HK-2 (cell line): ENCODE data around the gene PEX5L.
"Not testable (repeated sequence)": the region's sequence is repeated elsewhere in the genome, so short reads cannot be mapped to it uniquely, and the experiment has no call there.

ENCODE experiments used
- DNase-seq: peaks from one replicate; pipeline ENCODE4 v3.0.0-alpha.2; 2018; ENCODE audit not compliant: unreplicated experiment

PEX5L gene

DNA sequence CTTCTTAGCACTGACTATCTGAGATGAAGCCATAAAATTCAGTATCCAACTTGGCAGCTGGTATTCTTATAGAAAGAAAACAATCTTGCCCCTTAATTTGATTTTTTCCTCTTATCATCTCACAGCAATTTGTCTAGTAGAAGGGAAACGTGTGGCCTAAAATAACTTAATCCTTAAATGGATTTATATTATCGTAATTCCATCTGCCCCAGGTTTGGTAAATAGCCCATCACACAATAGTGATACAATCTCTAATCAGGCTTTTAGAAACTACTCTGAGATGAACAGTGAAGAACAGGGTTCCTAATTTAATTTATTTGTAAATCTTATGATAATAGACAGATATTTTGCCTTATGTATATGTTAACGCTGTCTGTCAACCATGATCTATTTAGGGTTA, 24.8 kb downstream of the PEX5L start:
- no peak for DNase-seq

DNA sequence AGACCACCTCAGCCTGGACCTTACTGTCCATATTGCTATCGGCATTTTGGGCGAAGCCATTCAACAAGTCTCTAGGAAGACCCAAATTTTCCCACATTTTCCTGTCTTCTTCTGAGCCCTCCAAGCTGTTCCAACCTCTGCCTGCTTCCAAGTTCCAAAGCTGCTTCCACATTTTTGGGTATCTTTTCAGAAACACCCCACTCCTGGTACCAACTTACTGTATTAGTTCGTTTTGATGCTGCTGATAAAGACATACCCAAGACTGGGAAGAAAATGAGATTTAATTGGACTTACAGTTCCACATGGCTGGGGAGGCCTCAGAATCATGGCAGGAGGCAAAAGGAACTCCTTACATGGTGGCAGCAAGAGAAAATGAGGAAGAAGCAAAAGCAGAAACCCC, 28.4 kb downstream of the PEX5L start:
- DNase-seq = not testable (repeated sequence)

DNA sequence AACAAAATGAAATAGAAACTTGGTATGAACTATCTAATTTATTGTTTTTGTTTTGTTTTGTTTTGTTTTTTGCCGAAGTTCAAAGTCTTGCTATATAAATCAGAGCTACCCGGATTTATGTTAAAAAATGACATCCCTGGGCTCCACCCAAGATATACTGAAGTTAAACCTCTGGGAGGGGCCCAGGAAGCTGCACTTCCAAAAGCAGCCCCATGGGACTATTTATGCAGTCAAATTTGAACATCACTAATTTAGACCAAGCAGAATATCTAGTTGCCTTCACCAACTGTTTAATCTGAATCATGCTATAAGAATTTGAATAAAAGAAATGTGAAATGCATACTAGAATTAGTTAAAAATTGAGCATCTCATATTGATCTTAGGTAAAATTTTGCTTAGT, 32.2 kb downstream of the PEX5L start:
- no peak for DNase-seq

DNA sequence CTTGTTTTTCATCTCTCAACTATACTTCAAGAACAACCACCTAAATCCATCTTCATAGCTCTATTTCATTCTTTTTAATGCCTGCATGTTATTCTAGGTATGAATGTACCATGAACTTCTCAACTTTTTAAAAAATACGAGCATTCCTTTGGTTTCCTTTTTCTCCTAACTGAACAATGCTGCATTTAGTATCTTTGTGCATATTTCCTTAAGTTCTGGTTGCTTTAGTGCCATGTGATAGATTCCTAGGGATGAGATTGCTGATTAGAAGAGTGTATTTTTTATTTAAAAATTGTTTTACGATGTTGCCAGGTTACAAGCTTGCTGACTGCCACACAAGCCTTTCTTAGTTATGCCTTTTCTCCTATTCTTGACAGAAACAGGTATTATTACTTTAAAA, 34.7 kb downstream of the PEX5L start:
- no peak for DNase-seq

DNA sequence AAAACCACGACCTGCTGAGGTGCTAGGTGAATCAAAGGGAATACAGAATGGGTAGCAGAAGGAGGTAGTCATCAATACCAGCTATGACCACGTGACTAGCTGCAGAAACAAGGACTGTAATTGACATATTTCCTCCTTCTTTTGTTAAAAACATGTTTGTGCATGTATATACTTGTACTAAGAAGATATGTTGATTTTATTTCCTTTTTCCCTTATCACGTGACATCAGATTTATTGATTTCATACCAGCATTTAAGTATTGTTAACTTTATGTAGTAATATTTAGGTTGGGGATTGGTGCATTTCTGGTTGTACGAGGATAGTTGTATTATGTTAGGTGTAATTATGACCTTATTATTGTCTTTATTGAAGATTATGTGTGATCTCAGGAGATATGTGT, 36.2 kb downstream of the PEX5L start:
- DNase-seq = no peak

DNA sequence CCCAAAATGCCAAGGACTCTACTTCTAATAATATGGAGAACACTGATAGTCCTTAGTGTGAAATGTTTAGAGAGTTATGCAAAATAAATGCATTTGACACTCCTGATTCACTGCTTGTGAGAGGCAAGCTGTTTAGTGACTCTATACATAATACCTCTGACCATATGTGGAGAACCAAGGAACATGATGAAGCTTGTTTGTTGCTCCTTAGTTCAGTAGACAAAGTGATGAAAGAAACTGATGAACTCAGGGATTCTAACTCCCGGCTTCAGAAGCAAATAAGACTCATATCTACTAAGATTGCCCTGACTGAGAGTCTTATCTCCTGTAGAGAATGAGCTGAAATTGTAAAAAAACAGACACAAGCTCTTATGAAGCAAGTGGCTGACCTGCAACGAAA, 41.3 kb downstream of the PEX5L start:
- DNase-seq = no peak

DNA sequence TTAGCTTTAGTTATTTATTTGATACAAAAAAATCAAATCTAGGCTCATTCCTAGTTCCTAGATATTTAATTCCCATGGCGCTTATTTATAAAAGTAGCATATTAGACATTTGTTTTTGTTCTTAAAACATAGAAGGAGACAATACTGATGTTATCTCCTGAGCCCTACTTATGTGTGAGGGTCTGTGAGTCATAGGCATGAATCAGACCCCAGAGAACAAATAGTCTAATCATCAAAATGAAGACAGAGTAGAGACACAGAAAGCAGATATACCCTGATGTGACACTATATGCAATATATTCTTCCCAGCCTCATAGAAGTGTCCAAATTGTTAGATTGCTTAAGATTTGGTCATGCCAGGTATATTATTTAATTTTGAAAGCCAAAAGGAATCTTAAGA, 44.9 kb downstream of the PEX5L start:
- no peak for DNase-seq

DNA sequence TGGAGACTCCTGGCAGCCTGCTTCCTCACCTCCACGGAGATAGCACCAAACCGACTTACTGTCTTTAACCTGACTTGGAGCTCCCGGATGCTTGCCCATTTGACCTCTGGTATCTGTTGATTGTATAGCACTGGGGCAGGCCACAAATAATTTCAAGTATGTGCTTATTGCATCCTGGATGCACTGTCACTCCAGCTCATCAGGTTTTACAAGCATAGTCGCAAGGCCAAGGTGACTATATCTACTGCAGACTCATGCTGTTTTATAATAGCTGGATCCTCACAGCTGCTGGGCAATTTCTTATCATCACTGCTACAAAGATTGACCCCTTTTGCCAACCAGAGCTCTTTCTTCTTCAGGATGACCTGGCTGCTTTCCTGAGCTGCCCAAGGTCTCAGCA, 45.6 kb downstream of the PEX5L start:
- DNase-seq = no peak

DNA sequence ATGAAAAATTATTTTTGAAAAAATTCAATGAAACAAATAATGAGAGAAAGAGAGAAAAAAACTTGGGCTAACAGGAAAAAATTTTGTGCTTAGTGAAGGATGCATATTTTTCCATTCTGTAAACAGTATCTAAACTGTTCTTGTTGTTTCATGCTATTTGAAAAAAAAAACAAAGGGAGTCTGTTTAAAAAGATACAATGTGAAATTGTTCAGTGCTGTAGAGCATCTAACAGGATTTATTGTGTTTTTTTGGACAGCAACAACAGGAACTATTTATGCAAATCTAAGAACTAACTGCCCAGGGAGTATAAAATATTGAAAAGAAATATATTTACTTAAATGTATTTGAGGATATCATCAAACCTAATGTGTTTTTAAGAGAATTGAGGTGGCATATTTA, 55.1 kb downstream of the PEX5L start:
- DNase-seq = no peak

DNA sequence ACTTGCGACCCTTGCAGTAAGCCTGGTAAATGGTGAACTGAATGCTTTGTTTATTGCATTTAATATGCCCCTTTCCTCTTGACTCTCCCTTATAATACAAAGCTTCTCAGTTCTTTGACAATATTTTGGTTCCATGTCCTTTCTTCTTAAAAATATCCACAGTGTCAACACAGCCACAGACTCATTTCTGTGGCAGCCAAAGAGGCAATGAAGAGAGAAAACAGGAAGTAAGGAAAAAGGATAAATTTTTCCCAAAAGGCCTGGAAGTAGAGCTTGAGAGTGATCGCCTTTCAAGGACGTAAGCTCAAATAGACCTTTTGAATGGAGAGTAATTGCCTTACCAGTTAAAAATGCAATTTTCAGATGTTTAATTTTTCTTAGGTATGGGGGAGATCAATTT, 59.4 kb downstream of the PEX5L start:
- no peak for DNase-seq

DNA sequence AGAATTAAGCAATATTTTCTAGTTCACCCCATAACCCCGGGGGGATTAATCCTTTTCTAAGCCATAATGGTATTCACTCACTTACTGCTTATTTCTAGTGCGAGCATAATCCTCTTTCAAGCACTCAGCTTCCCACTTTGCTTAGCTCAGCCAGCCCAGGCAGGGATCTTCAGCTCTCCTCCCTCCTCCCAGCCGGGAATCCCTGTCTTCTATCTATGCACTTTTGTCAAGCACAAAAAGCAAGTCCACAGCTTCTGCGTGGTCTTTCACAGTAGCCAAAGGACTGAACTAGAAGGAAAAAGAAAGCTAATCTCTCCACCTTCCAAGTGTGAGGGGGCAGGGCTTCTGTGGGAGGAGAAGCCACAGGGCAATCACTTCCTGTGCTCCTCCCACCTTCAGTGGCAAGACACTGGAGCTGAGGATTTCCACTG, 62.8 kb downstream of the PEX5L start:
- no peak for DNase-seq

DNA sequence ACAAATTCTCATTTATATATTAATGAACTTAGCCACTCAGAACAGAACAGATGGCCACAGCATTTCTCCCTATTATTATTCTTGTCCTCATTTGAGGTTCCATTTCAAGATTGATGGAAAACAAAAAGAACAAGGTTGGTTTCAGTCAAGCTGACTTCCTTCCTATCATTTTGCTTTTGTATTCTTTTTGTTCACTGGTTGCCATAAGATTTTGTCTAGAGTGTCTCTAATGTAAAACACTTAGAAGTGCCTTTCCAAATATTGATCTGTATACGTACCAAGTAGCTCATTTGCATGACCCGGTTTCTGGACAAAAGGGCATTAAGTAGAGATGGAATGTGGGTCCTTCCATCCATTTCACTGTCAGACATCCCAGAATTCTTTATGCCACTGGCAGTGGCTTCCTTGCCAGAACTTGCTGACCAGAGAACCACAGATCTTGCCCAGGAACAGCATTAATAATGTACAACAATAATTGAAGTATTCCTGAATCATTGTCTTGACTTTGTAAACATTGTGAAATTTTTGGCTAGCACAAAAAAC, 63.8 kb downstream of the PEX5L start:
- DNase-seq = no peak

DNA sequence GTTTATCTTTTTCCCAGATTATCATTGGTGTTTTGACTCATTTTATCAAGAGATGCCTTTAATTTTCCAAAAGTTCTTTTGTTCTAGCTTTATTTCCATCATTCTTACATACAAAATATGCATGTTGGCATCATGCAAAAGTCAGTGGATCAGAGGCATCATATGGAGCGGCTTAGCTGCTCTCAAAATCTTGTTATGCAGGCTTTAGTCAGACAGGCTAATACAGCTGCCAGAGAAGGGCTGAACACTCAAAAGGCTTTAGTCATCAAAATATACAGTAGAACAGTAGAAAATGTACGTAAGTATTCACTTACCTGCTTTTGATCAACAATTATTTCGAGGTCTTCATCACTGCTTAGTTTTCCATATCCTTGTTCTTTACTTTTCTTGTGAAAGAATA, 65.5 kb downstream of the PEX5L start:
- DNase-seq = no peak

DNA sequence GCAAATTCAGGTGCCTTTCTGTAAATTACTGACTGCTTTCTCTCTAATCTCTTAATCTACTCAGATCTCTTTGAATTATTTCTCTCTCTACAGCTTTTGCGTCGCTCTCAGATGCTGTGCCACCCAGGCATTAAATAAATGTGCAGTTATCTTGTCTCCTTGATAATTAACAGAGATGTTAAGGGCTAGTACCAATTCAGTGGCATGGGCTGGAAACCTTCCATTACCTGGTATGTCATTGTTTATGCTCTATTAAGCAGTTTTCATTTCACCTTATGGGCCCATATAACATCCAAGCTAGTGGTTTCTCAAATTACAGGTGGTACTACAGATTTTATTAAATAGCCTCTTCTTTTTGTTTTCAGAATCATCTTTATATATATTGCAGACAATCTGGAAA, 66.0 kb downstream of the PEX5L start:
- DNase-seq = no peak

DNA sequence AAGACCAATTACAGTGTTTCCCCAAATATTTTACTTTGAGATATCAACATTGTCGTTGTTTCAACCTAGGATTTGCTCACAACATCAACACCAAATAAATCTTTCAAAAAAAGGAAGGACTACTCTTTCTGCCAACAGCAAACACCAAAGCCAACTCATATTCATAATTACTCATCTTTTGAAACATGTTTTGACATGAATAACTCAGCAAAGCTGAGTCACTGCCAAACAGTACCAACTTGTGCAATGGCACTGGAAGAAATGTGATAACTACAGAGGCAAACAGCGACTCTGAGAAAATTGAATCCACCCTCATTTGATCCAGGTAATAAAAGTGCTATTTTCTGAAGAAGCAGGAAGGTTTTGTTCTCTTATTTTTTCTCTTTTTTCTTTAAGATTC, 67.2 kb downstream of the PEX5L start:
- no peak for DNase-seq

DNA sequence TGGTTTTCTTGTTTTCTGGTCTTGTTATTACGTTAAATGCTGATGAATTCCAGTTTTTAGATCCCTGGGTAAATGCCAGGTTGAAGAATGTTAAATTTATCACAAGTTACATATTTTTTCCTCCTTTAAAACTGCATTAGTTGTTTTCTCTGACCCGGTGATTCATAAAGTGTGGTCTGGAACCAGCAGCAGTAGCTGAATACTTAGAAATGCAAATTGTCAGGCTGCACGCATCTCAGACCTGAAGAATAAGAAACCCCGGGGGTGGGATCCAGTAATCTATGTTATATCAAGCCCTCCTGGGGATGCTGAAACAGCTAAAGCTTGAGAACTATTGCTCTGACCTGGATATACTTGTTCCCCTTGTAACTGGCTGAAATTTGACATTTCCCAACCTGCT, 69.1 kb downstream of the PEX5L start:
- DNase-seq = no peak

DNA sequence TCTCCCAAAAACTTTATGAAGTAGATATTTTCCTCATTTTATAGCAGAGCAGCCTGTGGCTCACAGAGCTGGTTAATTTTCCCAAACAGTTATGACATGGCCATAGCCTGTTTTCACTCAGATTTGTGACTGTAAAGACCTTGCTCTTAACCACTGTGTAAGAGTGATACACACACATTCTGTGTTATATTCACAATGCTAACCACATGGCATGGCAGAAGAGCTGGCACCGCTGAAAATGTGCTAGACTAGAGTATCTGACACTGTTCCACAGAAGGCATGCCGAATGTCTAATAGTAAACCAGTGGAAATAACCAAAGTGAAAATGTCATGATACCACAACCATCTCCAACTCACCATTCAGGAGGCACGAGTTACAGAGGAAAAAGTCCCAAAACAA, 71.8 kb downstream of the PEX5L start:
- DNase-seq = no peak

DNA sequence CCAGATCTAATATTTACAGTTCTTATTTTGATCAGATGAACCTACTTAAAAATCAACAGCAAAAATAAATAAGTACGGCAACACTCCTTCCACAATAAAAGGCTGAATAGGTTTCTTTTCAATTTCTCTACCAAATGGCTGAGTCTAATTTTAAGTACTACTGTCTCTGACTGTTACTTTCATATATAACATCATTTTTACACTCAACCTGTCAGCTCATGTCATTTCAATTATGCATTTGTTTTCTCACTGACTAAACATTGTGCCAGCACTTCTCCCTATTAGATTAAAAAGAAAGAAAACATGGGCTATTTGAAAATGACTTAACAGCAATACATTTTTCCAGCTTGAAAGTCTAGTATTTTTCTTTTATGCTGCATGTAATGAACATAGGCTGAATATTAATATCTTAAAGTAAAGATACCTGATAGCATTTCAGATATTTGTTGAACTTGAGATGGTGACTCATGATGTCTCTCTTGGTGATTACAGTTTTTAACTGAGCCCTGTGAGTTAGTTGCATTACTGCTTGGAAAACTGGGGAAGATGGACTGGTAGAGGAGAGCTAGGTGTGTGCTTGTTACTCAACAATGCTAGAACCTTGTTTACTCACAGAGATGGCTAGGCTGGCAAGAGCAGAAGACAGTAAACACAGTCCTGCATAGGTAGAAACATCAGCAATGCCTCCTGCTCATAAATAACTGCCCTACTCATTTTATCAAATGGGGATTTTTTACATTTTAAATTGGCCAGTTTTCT, 73.9 kb downstream of the PEX5L start:
- no peak for DNase-seq

DNA sequence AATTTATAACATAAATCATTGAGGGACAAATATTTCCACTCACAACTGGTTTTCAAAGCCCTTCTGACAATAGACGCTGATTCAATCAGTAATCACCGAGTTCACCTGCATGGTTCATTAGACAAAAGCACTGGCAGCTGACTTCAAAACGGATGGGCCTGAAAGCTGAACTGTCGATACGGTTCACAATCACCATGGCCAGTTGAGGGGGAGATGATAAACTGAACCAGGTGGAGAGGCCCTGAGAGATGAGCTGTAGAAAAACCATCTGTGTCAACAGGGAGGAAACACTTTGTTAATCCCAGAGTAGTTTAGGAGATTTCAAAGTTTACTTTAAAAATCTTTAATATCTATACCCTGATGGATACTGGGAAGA, 75.0 kb downstream of the PEX5L start:
- DNase-seq = no peak

DNA sequence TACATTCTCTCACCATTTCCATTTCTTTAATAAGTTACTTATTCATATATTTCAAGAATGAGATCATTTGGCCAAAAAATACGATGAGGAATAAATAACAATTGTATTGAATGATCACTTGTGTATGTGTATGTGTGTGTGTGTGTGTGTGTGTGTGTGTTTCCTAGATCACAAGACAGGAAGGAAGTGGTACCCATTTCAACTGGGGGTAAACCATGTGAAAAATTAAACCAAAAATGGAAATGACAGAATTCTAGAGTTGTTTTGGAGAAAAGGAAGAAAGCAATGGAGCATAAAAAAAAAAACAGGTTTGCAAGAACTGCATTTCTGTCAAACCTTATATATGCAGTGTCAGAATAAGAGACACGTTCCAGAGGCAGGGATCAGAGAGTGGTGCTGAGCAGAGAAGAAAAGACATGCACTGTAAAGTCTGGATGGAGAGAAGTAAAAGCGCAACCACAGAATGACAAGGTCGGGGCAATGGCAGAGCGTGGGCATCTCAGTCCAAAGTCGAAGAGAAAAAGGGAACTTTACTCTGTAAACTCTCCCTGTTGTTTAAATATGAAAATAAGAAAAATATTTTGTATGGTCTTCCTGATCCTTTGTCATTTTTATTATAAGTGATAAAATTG, 75.5 kb downstream of the PEX5L start:
- no peak for DNase-seq

DNA sequence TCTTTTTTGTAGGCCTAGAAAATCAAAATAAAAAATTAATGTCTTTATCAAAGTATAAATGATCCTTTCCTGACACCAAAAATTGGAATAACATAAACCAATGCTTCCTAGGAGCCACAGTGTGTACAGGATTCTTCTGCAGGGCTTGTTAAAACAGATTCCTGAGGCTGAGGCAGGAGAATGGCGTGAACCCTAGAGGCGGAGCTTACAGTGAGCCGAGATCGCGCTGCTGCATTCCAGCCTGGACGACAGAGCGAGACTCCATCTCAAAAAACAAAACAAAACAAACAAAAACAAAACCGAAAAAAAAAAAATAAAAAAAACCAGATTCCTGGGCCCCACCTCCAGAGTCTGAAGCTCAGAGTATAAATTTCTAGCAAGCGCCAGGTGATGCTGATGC, 78.0 kb downstream of the PEX5L start:
- DNase-seq = no peak

DNA sequence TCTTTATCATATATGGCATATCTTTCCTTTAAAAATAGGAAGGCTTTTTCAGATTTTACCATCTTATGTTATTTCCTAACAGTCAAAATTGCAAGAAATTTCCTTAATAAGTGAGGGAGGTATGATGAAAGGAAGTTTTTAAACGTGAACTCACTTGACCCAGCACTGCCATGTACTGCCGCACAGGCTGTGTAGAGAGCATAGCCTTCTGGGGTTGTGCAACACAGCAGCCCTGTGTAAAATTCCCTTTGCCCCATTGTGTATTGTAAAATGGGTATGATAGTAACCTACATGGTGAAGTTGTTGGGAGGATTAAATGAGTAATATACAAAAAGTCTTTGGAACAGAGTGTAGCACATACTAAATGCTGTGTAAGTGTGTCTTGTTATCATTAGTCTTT, 78.6 kb downstream of the PEX5L start:
- no peak for DNase-seq

DNA sequence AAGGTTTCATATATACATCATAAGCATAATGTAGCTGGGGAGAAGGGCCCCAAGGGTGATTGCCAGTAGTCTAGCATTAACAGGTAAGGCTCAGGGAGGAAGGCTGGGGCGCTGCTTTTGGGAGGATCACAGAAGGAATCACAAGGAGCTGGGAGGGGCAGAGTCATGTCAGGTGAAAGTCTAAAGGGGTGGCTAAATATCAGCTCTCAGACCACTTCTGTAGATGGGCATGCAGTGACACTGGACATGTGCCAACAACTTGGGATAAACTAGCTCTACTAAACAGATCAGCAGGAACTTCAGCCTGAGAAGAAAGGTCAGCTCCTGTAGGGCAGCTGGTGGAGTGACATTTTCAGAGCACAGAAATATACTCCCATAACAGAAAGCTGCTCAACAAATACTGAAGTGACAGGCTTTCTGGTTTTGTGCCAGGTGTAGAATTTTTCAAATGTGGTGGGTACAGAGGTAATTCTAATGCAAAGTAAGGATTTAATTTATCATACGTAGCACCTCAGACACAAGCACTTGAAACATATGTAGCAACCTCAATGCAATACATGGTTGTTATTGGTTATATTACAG, 79.4 kb downstream of the PEX5L start:
- no peak for DNase-seq
